ENCODE measurements around the gene SMYD1.

The SMYD1 gene

GRCh38 chr2:88049622-88050021 lies 18.0 kb upstream of the SMYD1 start:
- Mint-ChIP-seq H3K27ac (no peak overlapping the region), H3K27me3 (no peaks in the 10 kb centered on the region), H3K36me3 (peaks cover 16% of the 10 kb centered on the region), H3K9me3 (no peaks in the 10 kb centered on the region), H3K4me1 (peaks cover 48% of the 10 kb centered on the region), H3K4me3 (no peak overlapping the region)
- ATAC-seq = no peak

- ATAC-seq = no peak
- H3K27ac Mint-ChIP-seq = no peak overlapping the region
- H3K27me3 Mint-ChIP-seq = no peaks in the 10 kb centered on the region
- no peak overlapping the region for H3K4me3 Mint-ChIP-seq
- H3K9me3 Mint-ChIP-seq = no peaks in the 10 kb centered on the region
- peaks cover 18% of the 10 kb centered on the region for H3K36me3 Mint-ChIP-seq
- peaks cover 54% of the 10 kb centered on the region for H3K4me1 Mint-ChIP-seq
These were observed 15.8 kb upstream of the SMYD1 start for GRCh38 chr2:88051792-88052191.

GRCh38 chr2:88053296-88053695 lies 14.3 kb upstream of the SMYD1 start:
- H3K4me1 Mint-ChIP-seq = peaks cover 54% of the 10 kb centered on the region
- H3K36me3 Mint-ChIP-seq = peaks cover 18% of the 10 kb centered on the region
- H3K9me3 Mint-ChIP-seq = no peaks in the 10 kb centered on the region
- peak overlapping the region; percentile 96 for H3K27ac Mint-ChIP-seq
- H3K27me3 Mint-ChIP-seq = no peaks in the 10 kb centered on the region
- ATAC-seq = no peak
- peak overlapping the region; percentile 96 for H3K4me3 Mint-ChIP-seq

GRCh38 chr2:88053934-88054781 lies 13.5 kb upstream of the SMYD1 start:
- no peak for ATAC-seq
- Mint-ChIP-seq H3K36me3 (peaks cover 18% of the 10 kb centered on the region), H3K27ac (peak overlapping the region; percentile 96), H3K9me3 (no peaks in the 10 kb centered on the region), H3K4me3 (peak overlapping the region; percentile 96), H3K27me3 (no peaks in the 10 kb centered on the region), H3K4me1 (peaks cover 54% of the 10 kb centered on the region)

DNA sequence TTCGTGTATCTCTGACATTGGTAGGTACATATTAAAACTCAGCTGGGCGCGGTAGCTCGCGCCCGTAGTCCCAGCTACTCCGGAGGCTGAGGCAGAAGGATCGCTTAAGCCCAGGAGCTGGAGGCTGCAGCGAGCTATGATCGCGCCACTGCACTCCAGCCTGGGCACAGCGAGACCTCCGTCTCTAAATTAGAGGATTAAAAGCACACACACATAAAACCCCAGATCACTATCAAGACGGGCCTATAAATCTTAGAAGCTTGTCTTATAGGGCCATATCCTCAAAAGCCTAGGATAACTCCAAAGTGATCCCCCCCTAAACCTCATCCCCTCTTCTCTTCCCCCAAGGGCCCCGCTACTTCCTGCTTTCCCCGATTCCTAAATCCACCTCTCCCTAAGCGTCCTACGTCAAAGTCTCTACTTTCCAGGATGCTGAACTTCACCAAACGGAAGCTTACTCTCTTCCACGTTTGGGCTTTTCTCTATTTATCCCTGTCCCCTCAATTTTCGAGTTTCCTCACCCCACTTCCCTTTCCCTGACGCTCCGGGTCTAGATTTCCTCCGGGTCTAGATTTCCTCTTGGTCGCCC lies 12.7 kb upstream of the SMYD1 start:
- no peak for ATAC-seq
- Mint-ChIP-seq H3K4me3 (peak overlapping the region; percentile 96), H3K27ac (peak overlapping the region; percentile 96), H3K27me3 (no peaks in the 10 kb centered on the region), H3K36me3 (peaks cover 18% of the 10 kb centered on the region), H3K9me3 (no peaks in the 10 kb centered on the region), H3K4me1 (peaks cover 47% of the 10 kb centered on the region)

GRCh38 chr2:88055371-88056128 lies 12.1 kb upstream of the SMYD1 start, which contains the start of gene KRCC1:
Gene KRCC1 (minus strand): TSS chr2:88055783. CDS start chr2:88028563, 27,220 bp downstream.
- Mint-ChIP-seq H3K4me1 (peaks cover 45% of the 10 kb centered on the region), H3K27me3 (no peaks in the 10 kb centered on the region), H3K4me3 (peak within 1 kb of the TSS; percentile 96)

GRCh38 chr2:88057437-88057844 lies 10.2 kb upstream of the SMYD1 start:
- Mint-ChIP-seq H3K36me3 (peaks cover 11% of the 10 kb centered on the region), H3K4me3 (no peak overlapping the region), H3K27me3 (no peaks in the 10 kb centered on the region), H3K9me3 (no peaks in the 10 kb centered on the region), H3K4me1 (peaks cover 38% of the 10 kb centered on the region), H3K27ac (no peak overlapping the region)
- no peak for ATAC-seq

More at GRCh38 chr2:88055371-88056128, 12.1 kb upstream of the SMYD1 start, which contains the start of gene KRCC1:
- peak; percentile 97 for ATAC-seq
- Mint-ChIP-seq H3K36me3 (peaks cover 18% of the 10 kb centered on the region), H3K27ac (peak within 1 kb of the TSS; percentile 96), H3K9me3 (no peaks in the 10 kb centered on the region)

DNA sequence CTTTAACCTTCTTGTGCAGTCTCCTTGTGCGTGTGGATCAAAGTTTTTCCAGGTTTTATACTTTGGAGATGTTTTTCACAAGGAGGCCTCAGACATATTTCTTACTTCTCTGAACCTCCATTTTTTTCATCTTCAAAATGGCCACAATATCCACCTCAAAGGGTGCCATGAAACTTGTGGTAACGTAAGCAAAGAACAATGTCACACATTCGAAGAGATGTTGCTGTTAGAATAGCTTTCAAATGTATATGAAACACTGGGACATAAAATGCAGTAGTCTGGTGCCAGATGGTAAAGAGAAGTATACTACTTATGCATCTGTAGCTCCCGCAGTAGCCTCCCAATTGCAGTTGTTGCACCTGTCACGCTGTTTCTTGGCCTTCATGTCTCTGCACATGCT lies 9.4 kb upstream of the SMYD1 start:
- no peaks in the 10 kb centered on the region for H3K27me3 Mint-ChIP-seq
- no peaks in the 10 kb centered on the region for H3K9me3 Mint-ChIP-seq
- no peak overlapping the region for H3K4me3 Mint-ChIP-seq
- H3K27ac Mint-ChIP-seq = no peak overlapping the region
- peaks cover 33% of the 10 kb centered on the region for H3K4me1 Mint-ChIP-seq
- H3K36me3 Mint-ChIP-seq = peaks cover 11% of the 10 kb centered on the region
- no peak for ATAC-seq

DNA sequence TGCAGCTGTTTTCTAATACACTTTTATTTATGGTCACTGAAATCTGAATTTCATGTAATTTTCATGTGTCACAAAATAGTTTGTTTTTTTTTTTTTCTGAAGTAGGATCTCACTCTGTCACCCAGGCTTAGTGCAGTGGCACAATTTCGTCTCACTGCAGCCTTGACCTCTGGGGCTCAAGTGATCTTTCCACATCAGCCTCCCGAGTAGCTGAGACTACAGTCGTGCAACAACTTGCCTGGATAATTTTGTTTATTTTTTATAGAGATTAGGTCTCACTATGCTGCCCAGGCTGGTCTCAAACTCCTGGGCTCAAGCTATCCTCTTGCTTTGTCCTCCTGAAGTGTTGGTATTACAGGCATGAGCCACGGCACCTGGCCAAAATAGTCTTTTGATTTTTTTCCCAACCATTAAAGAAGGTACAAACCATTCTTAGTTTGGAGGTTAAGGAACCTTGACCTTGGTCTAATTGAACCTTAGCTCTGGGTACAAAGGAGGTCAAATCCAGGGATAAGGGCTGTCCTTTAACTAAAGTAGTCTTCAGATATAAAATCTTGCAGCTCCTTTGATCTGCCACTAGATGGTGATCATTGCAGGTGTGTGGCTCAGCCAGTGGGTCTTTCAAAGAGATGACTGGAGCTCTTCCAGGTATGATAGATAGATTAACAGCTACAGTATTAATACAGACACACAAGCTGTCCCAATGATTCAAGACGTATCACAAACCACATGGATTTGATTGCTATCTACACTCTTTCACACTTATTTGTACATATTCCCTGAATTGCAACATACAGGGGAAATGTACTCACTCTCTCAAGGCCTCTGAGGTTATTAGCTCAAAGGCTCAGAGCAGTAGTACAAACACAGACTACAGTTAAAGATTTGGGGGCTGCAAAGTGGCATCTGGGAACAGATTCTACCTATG lies 7.4 kb upstream of the SMYD1 start:
- H3K4me3 Mint-ChIP-seq = no peak overlapping the region
- no peak for ATAC-seq

GRCh38 chr2:88060907-88061275 lies 6.7 kb upstream of the SMYD1 start:
- Mint-ChIP-seq H3K36me3 (no peaks in the 10 kb centered on the region), H3K4me3 (no peak overlapping the region), H3K27me3 (no peaks in the 10 kb centered on the region), H3K4me1 (peaks cover 8% of the 10 kb centered on the region), H3K27ac (no peak overlapping the region), H3K9me3 (no peaks in the 10 kb centered on the region)
- no peak for ATAC-seq

More for the DNA sequence above, 7.4 kb upstream of the SMYD1 start:
- Mint-ChIP-seq H3K36me3 (peaks cover 2% of the 10 kb centered on the region), H3K4me1 (peaks cover 13% of the 10 kb centered on the region), H3K9me3 (no peaks in the 10 kb centered on the region), H3K27me3 (no peaks in the 10 kb centered on the region), H3K27ac (no peak overlapping the region)

GRCh38 chr2:88061295-88061694 lies 6.3 kb upstream of the SMYD1 start:
- Mint-ChIP-seq H3K9me3 (no peaks in the 10 kb centered on the region), H3K4me1 (peaks cover 4% of the 10 kb centered on the region), H3K27me3 (no peaks in the 10 kb centered on the region), H3K36me3 (no peaks in the 10 kb centered on the region), H3K4me3 (no peak overlapping the region), H3K27ac (no peak overlapping the region)
- ATAC-seq = no peak

GRCh38 chr2:88066543-88066942 lies 1.1 kb upstream of the SMYD1 start:
- ATAC-seq = no peak
- Mint-ChIP-seq H3K27me3 (no peaks in the 10 kb centered on the region), H3K4me1 (no peaks in the 10 kb centered on the region), H3K4me3 (no peak overlapping the region), H3K27ac (no peak overlapping the region), H3K9me3 (no peaks in the 10 kb centered on the region), H3K36me3 (no peaks in the 10 kb centered on the region)

- Mint-ChIP-seq H3K4me3 (no peak overlapping the region), H3K36me3 (no peaks in the 10 kb centered on the region), H3K27me3 (no peaks in the 10 kb centered on the region), H3K9me3 (no peaks in the 10 kb centered on the region), H3K4me1 (no peaks in the 10 kb centered on the region), H3K27ac (no peak overlapping the region)
- ATAC-seq = no peak
These were observed 436 bp upstream of the SMYD1 start for GRCh38 chr2:88067189-88067588.

DNA sequence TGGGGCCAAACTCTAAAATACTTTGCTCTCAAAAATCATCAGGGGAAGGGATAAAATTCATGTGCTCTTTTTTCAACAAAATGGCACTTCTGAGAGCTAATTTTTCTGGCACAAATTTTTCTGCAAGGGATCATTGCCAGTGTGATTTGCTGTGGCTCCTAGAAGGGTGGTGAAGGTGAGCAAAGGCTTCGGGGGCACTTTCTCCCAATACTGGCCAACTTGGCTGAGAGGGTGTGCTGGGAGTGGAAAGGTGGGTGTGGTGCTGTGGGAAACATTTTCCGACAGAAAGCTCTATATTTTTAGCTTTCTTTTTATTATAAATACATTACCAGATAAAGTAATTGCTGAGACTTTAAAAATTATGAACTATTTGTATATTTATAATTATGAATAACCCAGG lies 419 bp downstream of the SMYD1 start:
- Mint-ChIP-seq H3K4me1 (no peaks in the 10 kb centered on the region), H3K9me3 (no peaks in the 10 kb centered on the region), H3K27ac (no peak overlapping the region), H3K4me3 (no peak overlapping the region), H3K27me3 (no peaks in the 10 kb centered on the region), H3K36me3 (no peaks in the 10 kb centered on the region)
- ATAC-seq = no peak
